IPS-NIHi7 (cell line): Measurements from ENCODE around the gene PLCL2.

ENCODE experiments used
- DNase-seq: peaks from one replicate; pipeline ENCODE4 v3.0.0; 2012; ENCODE audit warnings: mixed read lengths; ENCODE audit errors: extremely low spot score

The PLCL2 gene

GRCh38 chr3:17044855-17045254, 160.1 kb downstream of the PLCL2 start:
- DNase-seq: no peak

GRCh38 chr3:17045705-17046104, 160.9 kb downstream of the PLCL2 start:
- DNase-seq: no peak

- no peak for DNase-seq
Measured at GRCh38 chr3:17046623-17047022, 161.9 kb downstream of the PLCL2 start.

- DNase-seq: peak; percentile 70
Measured at GRCh38 chr3:17047162-17047561, 162.4 kb downstream of the PLCL2 start.

- DNase-seq: no peak
Measured at GRCh38 chr3:17047894-17048293, 163.1 kb downstream of the PLCL2 start.

GRCh38 chr3:17050071-17050470, 165.3 kb downstream of the PLCL2 start:
- no peak for DNase-seq

- DNase-seq: no peak
Measured at GRCh38 chr3:17050506-17050905, 165.8 kb downstream of the PLCL2 start.

GRCh38 chr3:17052363-17052762, 167.6 kb downstream of the PLCL2 start:
- no peak for DNase-seq

GRCh38 chr3:17054301-17054981, 169.7 kb downstream of the PLCL2 start:
- DNase-seq: no peak

GRCh38 chr3:17054982-17055343, 170.2 kb downstream of the PLCL2 start:
- DNase-seq: no peak

- DNase-seq: no peak
Measured at GRCh38 chr3:17055374-17056276, 170.9 kb downstream of the PLCL2 start.

GRCh38 chr3:17057321-17057720, 172.6 kb downstream of the PLCL2 start:
- no peak for DNase-seq

- DNase-seq: no peak
Measured at GRCh38 chr3:17059989-17060550, 175.3 kb downstream of the PLCL2 start.

GRCh38 chr3:17061005-17061404, 176.2 kb downstream of the PLCL2 start:
- no peak for DNase-seq

GRCh38 chr3:17062736-17063135, 178.0 kb downstream of the PLCL2 start:
- no peak for DNase-seq

GRCh38 chr3:17063596-17063995, 178.8 kb downstream of the PLCL2 start:
- DNase-seq: no peak

- no peak for DNase-seq
Measured at GRCh38 chr3:17065315-17065714, 180.6 kb downstream of the PLCL2 start.

- DNase-seq: no peak
Measured at GRCh38 chr3:17065881-17066280, 181.1 kb downstream of the PLCL2 start.

GRCh38 chr3:17069754-17070153, 185.0 kb downstream of the PLCL2 start:
- DNase-seq: no peak

GRCh38 chr3:17070161-17070959, 185.6 kb downstream of the PLCL2 start:
- peak; percentile 55 for DNase-seq

- DNase-seq: no peak
Measured at GRCh38 chr3:17074559-17074958, 189.8 kb downstream of the PLCL2 start.

GRCh38 chr3:17075358-17075757, 190.6 kb downstream of the PLCL2 start:
- no peak for DNase-seq
